HL-60 (cell line): ENCODE results near the gene SENP8.
A peak's percentile ranks its signal among the peaks of the same experiment; 100 is the strongest.

Experiments
- DNase-seq, 2 experiments: peaks; one replicate each; pipeline ENCODE4 v3.0.0-alpha.2; 2010 to 2020; ENCODE audit warnings: low read depth in 1 of 2, low spot score in 1 of 2
- H3K27ac ChIP-seq: fragments of 250-450 bp; sonication (Bioruptor Pico); replicated peaks from 2 replicates; pipeline ENCODE4 v1.5.1; 2020; ENCODE audit warnings: mild to moderate bottlenecking, moderate library complexity
- H3K27me3 ChIP-seq: fragments of 250-450 bp; sonication (Bioruptor Pico); 2 replicates; pipeline ENCODE4 v1.5.1; 2021; ENCODE audit warnings: mild to moderate bottlenecking, moderate library complexity; ENCODE audit not compliant: insufficient read depth, poor library complexity, severe bottlenecking
- H3K4me3 ChIP-seq: replicated peaks from 2 replicates; pipeline ENCODE4 v1.5.1; 2011; ENCODE audit warnings: mild to moderate bottlenecking, control low read depth, low read length; ENCODE audit not compliant: insufficient read depth
- CTCF ChIP-seq: IDR thresholded peaks from one replicate; pipeline ENCODE4 v1.5.1; 2011; ENCODE audit warnings: low read length, control low read depth, inconsistent platforms; ENCODE audit not compliant: insufficient read depth
- GABPA ChIP-seq: IDR thresholded peaks from 2 replicates; pipeline ENCODE4 v1.6.1; 2012; ENCODE audit warnings: low read depth
- POLR2AphosphoS5 ChIP-seq: IDR thresholded peaks from 2 replicates; pipeline ENCODE4 v1.6.1; 2012; ENCODE audit warnings: low read depth
- REST ChIP-seq: IDR thresholded peaks from 2 replicates; pipeline ENCODE4 v1.6.1; 2012; ENCODE audit warnings: low read depth; ENCODE audit not compliant: insufficient replicate concordance
- SPI1 ChIP-seq: IDR thresholded peaks from 2 replicates; pipeline ENCODE4 v1.6.1; 2012; ENCODE audit warnings: low read depth, mild to moderate bottlenecking, borderline replicate concordance

Gene SENP8

DNA sequence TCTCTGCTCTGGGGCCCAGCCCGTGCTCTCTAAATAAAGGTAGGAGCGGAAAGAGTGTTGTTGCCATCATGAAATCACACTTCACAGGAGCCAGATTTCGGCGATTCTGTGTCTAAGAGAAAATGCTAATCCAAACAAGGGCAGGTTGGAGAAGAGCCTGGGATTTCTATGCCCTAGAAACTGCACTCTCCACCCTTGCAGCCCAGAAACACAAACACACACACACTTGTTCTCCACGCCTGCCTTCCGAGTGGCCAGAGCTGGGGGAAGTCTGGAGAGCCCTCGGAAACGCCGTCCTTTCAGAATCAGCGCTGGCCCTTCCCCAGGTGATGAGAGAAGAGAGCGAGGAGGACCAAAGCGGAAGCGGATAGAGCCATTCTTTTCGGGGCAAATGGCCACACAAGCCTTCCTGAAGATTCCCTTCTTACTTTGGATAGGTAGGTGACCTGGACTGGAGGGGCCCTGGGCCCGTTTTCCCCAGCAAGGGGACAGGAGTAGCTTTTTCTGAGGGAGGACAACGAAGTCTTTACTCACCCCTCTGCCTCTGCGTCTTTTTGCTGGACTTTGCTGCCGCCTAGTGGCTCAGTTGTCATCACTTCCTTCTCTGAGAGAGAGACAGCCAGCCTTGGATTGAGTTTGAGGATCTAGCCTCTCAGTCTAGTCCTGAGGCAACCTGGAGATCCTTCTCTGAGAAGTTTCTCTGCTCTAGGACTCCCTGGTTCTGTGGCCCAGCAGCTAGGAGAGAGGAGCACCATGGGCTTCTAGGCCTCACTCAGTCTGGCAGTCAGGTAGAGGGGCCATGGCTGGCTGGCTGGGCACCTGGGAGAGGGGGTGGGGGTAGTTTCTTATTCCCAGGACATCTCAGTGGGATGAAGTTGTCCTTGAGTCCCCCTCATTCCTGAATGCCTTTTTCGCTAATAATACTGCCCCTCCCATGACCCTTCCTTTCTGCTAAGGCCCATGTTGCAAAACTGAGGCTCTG lies 37.7 kb downstream of the SENP8 start:
- TF ChIP-seq SPI1 (peak; percentile 64; the same call in 1 of the 2 replicates), CTCF (peak; percentile 82), POLR2AphosphoS5 (no peak), GABPA (no peak), REST (no peak)
- no peaks in the 10 kb centered on the region for H3K27me3 ChIP-seq
- peak overlapping the region; percentile 40 for H3K4me3 ChIP-seq
- peak; percentile 46 to 86 for DNase-seq
- no peak overlapping the region for H3K27ac ChIP-seq

- Histone ChIP-seq H3K4me3 (no peak overlapping the region), H3K27me3 (no peaks in the 10 kb centered on the region), H3K27ac (no peak overlapping the region)
- no peak for TF ChIP-seq GABPA
- peak; percentile 73; the same call in 1 of the 2 replicates for TF ChIP-seq SPI1
- peak; percentile 35 to 41 for DNase-seq
Observed at GRCh38 chr15:72156928-72157327, 38.7 kb downstream of the SENP8 start.

DNA sequence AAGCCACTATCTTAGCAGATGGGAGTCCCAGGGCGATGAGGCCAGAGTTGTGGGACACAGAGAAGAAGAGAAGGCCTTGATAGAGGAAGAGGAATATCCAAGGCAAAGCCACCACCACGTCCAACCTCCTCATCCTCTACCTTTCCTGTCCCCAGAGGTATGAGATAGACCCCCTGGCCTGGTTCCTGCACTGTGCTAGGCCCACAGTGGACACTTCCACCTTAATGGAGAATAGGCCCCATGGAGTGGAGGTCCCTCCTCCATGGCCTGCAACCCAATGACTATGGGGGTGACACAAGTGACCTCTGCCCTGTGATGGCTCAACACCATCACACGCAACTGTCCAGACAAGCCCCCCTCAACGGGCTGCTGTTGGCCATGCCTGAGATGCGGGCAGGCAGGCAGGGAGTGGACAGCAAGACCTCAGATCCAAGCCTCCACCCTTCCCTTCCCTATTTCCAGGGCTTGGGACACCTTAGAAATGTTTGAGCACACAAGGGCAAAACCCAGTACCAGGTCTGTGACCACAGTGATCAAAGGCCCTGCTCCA lies 42.6 kb downstream of the SENP8 start:
- TF ChIP-seq POLR2AphosphoS5 (no peak), REST (no peak), SPI1 (no peak), CTCF (no peak), GABPA (no peak)
- Histone ChIP-seq H3K4me3 (no peak overlapping the region), H3K27me3 (no peaks in the 10 kb centered on the region), H3K27ac (no peak overlapping the region)
- DNase-seq = no peak

- DNase-seq = no peak
- Histone ChIP-seq H3K27me3 (no peaks in the 10 kb centered on the region), H3K4me3 (no peak overlapping the region), H3K27ac (no peak overlapping the region)
- TF ChIP-seq POLR2AphosphoS5 (no peak), REST (no peak), SPI1 (no peak), GABPA (no peak), CTCF (no peak)
Observed at GRCh38 chr15:72161361-72162132, 43.3 kb downstream of the SENP8 start.
